Myometrial cell (primary cell): ENCODE measurements around the gene KLF15. TPM values are rescaled to one million over a fixed set of nuclear protein-coding genes. Genes with fewer than 3 reads are reported as not detected.

Experiments used
- total RNA-seq: library from RNA; depleted of rRNA; stranded (reverse); fragments of >200 nt; gene quantifications from 2 replicates; pipeline ENCODE4 v1.2.3, GENCODE V29; 2015

The KLF15 gene
- 4.6 and 7.1 TPM in 2 replicates for total RNA-seq

GRCh38 chr3:126357295-126358037 lies at the start of gene KLF15:
TSS of gene KLF15 (minus strand) at chr3:126357408. CDS start at chr3:126352922, 4,486 bp downstream.

GRCh38 chr3:126394179-126394976 lies 37.2 kb upstream of the KLF15 start, which contains the start of gene CFAP100:
TSS of gene CFAP100 (plus strand) at chr3:126394909. CDS start at chr3:126396001, 1,092 bp downstream.

Other genes with a start within 250 kb of the KLF15 start
- 2.7 and 2.9 TPM in 2 replicates for gene ALDH1L1, start 176.8 kb downstream of the KLF15 start, total RNA-seq
- gene CFAP100, start 37.5 kb upstream of the KLF15 start, total RNA-seq = not detected in 2 replicates
- 9.2 and 9.8 TPM in 2 replicates for gene ZXDC, start 118.5 kb upstream of the KLF15 start, total RNA-seq
- not detected in 2 replicates for gene UROC1, start 160.4 kb upstream of the KLF15 start, total RNA-seq
- not detected in 2 replicates for gene CHST13, start 166.7 kb upstream of the KLF15 start, total RNA-seq
- gene C3orf22, start 201.5 kb upstream of the KLF15 start, total RNA-seq = not detected in 2 replicates